SK-N-SH treated with all-trans-retinoic acid at 6 μM for 48 hours (cell line): ENCODE measurements around the gene PLEKHN1.

Experiments
- ATAC-seq: fragments of 200-7000 bp; cut with Tn5 transposase; 3 replicates; pipeline ENCODE4 v1.9.1; 2020; ENCODE audit warnings: mild to moderate bottlenecking, moderate library complexity
- ARNTL ChIP-seq: fragments of 450-650 bp; formaldehyde crosslinking; IDR thresholded peaks from 2 replicates; pipeline ENCODE4 v1.5.0; 2020; ENCODE audit warnings: low read depth, mild to moderate bottlenecking, moderate library complexity, borderline replicate concordance
- BACH2 ChIP-seq: fragments of 250-450 bp; sonication (Bioruptor Pico); IDR thresholded peaks from 2 replicates; pipeline ENCODE4 v1.9.0; 2021; ENCODE audit warnings: mild to moderate bottlenecking, borderline replicate concordance
- CREB5 ChIP-seq: fragments of 250-450 bp; sonication (Bioruptor Pico); IDR thresholded peaks from 2 replicates; pipeline ENCODE4 v1.5.1; 2020; ENCODE audit warnings: low read depth, mild to moderate bottlenecking, moderate library complexity
- CSDC2 ChIP-seq: fragments of 250-450 bp; sonication (Bioruptor Pico); IDR thresholded peaks from 2 replicates; pipeline ENCODE4 v1.5.0; 2020; ENCODE audit warnings: mild to moderate bottlenecking, moderate library complexity
- CSRNP3 ChIP-seq: fragments of 250-450 bp; sonication (Bioruptor Pico); IDR thresholded peaks from 2 replicates; pipeline ENCODE4 v1.5.1; 2021; ENCODE audit warnings: mild to moderate bottlenecking, moderate library complexity
- ESRRG ChIP-seq: fragments of 250-450 bp; sonication (Bioruptor Pico); IDR thresholded peaks from 2 replicates; pipeline ENCODE4 v1.6.1; 2021; ENCODE audit warnings: mild to moderate bottlenecking
- GLIS3 ChIP-seq: fragments of 250-450 bp; sonication (Bioruptor Pico); IDR thresholded peaks from 2 replicates; pipeline ENCODE4 v1.5.0; 2020; ENCODE audit warnings: mild to moderate bottlenecking, moderate library complexity
- ISL1 ChIP-seq: fragments of 250-450 bp; sonication (Bioruptor Pico); IDR thresholded peaks from 2 replicates; pipeline ENCODE4 v2.1.2; 2022; ENCODE audit warnings: mild to moderate bottlenecking, moderate library complexity
- OSR1 ChIP-seq: fragments of 250-450 bp; sonication (Bioruptor Pico); IDR thresholded peaks from 2 replicates; pipeline ENCODE4 v1.8.0; 2022; ENCODE audit warnings: moderate library complexity, mild to moderate bottlenecking, inconsistent platforms
- PATZ1 ChIP-seq: fragments of 250-450 bp; sonication (Bioruptor Pico); IDR thresholded peaks from 2 replicates; pipeline ENCODE4 v1.8.0; 2020; ENCODE audit warnings: mild to moderate bottlenecking, moderate library complexity, borderline replicate concordance
- POU6F1 ChIP-seq: fragments of 250-450 bp; sonication (Bioruptor Pico); IDR thresholded peaks from 2 replicates; pipeline ENCODE4 v1.8.0; 2021; ENCODE audit warnings: low read depth, mild to moderate bottlenecking, moderate library complexity, borderline replicate concordance
- PPARA ChIP-seq: fragments of 250-450 bp; sonication (Bioruptor Pico); IDR thresholded peaks from 2 replicates; pipeline ENCODE4 v1.5.0; 2020; ENCODE audit warnings: mild to moderate bottlenecking, borderline replicate concordance
- RARB ChIP-seq: fragments of 250-450 bp; sonication (Bioruptor Pico); IDR thresholded peaks from 2 replicates; pipeline ENCODE4 v1.8.0; 2021; ENCODE audit warnings: mild to moderate bottlenecking, moderate library complexity
- SNAI2 ChIP-seq: fragments of 250-450 bp; sonication (Bioruptor Pico); IDR thresholded peaks from 2 replicates; pipeline ENCODE4 v1.5.0; 2020; ENCODE audit warnings: mild to moderate bottlenecking, moderate library complexity
- TCF4 ChIP-seq: fragments of 250-450 bp; sonication (Bioruptor Pico); IDR thresholded peaks from 2 replicates; pipeline ENCODE4 v1.8.0; 2021; ENCODE audit warnings: mild to moderate bottlenecking, moderate library complexity, borderline replicate concordance
- TOX ChIP-seq: fragments of 250-450 bp; sonication (Bioruptor Pico); IDR thresholded peaks from 2 replicates; pipeline ENCODE4 v1.8.0; 2021; ENCODE audit warnings: mild to moderate bottlenecking, moderate library complexity, borderline replicate concordance
- TSHZ2 ChIP-seq: fragments of 250-450 bp; sonication (Bioruptor Pico); IDR thresholded peaks from 2 replicates; pipeline ENCODE4 v1.5.0; 2020; ENCODE audit warnings: mild to moderate bottlenecking, moderate library complexity
- ZC3H10 ChIP-seq: fragments of 250-450 bp; sonication (Bioruptor Pico); IDR thresholded peaks from 2 replicates; pipeline ENCODE4 v1.5.1; 2021; ENCODE audit warnings: mild to moderate bottlenecking, moderate library complexity
- ZFP3 ChIP-seq: fragments of 250-450 bp; sonication (Bioruptor Pico); IDR thresholded peaks from 2 replicates; pipeline ENCODE4 v1.5.0; 2020; ENCODE audit warnings: mild to moderate bottlenecking, moderate library complexity
- ZFP30 ChIP-seq: fragments of 450-650 bp; formaldehyde crosslinking; IDR thresholded peaks from 2 replicates; pipeline ENCODE4 v1.5.0; 2022; ENCODE audit warnings: mild to moderate bottlenecking, moderate library complexity
- ZNF565 ChIP-seq: fragments of 450-650 bp; formaldehyde crosslinking; conservative IDR thresholded peaks from 2 replicates; pipeline ENCODE4 v1.5.0; 2020; ENCODE audit warnings: low read depth, mild to moderate bottlenecking, moderate library complexity
- ZNF70 ChIP-seq: fragments of 450-650 bp; formaldehyde crosslinking; IDR thresholded peaks from 2 replicates; pipeline ENCODE4 v1.5.0; 2020; ENCODE audit warnings: mild to moderate bottlenecking, moderate library complexity
- ZNF8 ChIP-seq: fragments of 450-650 bp; formaldehyde crosslinking; IDR thresholded peaks from 2 replicates; pipeline ENCODE4 v1.5.0; 2020; ENCODE audit warnings: mild to moderate bottlenecking, moderate library complexity

The PLEKHN1 gene

GRCh38 chr1:997713-997992, 31.4 kb downstream of the PLEKHN1 start (continued):
- no peak for TF ChIP-seq CREB5 (CRISPR knock-in tag)
- TF ChIP-seq TCF4 (CRISPR knock-in tag), result no peak
- TF ChIP-seq ESRRG (CRISPR knock-in tag), result no peak
- TF ChIP-seq ISL1 (CRISPR knock-in tag), result no peak
- no peak for TF ChIP-seq TOX (CRISPR knock-in tag)
- no peak for TF ChIP-seq CSDC2 (CRISPR knock-in tag)
- no peak for TF ChIP-seq ZFP30 (CRISPR knock-in tag)
- no peak for TF ChIP-seq BACH2 (CRISPR knock-in tag)
- TF ChIP-seq, all 23 proteins: peak for 0

GRCh38 chr1:997993-998744, 31.9 kb downstream of the PLEKHN1 start:
- no peak for ATAC-seq
- TF ChIP-seq OSR1 (CRISPR knock-in tag), result no peak
- TF ChIP-seq TSHZ2 (CRISPR knock-in tag), result no peak
- TF ChIP-seq ZNF70 (CRISPR knock-in tag), result no peak

GRCh38 chr1:998745-998994, 32.4 kb downstream of the PLEKHN1 start:
- no peak for ATAC-seq
- TF ChIP-seq RARB (CRISPR knock-in tag) (no peak), ZNF8 (CRISPR knock-in tag) (no peak), OSR1 (CRISPR knock-in tag) (no peak), ZC3H10 (CRISPR knock-in tag) (no peak)

- no peak for ATAC-seq
- TF ChIP-seq OSR1 (CRISPR knock-in tag), result no peak
- no peak for TF ChIP-seq CREB5 (CRISPR knock-in tag)
- no peak for TF ChIP-seq ZC3H10 (CRISPR knock-in tag)
- TF ChIP-seq ISL1 (CRISPR knock-in tag), result no peak
- TF ChIP-seq BACH2 (CRISPR knock-in tag), result no peak
- TF ChIP-seq ZNF70 (CRISPR knock-in tag), result no peak
- no peak for TF ChIP-seq ZFP30 (CRISPR knock-in tag)
- no peak for TF ChIP-seq GLIS3 (CRISPR knock-in tag)
- no peak for TF ChIP-seq RARB (CRISPR knock-in tag)
- TF ChIP-seq ESRRG (CRISPR knock-in tag), result no peak
- no peak for TF ChIP-seq SNAI2 (CRISPR knock-in tag)
- TF ChIP-seq ARNTL (CRISPR knock-in tag), result no peak
- no peak for TF ChIP-seq CSRNP3 (CRISPR knock-in tag)
- no peak for TF ChIP-seq ZFP3 (CRISPR knock-in tag)
- TF ChIP-seq ZNF8 (CRISPR knock-in tag), result no peak
- no peak for TF ChIP-seq POU6F1 (CRISPR knock-in tag)
- no peak for TF ChIP-seq PPARA (CRISPR knock-in tag)
- no peak for TF ChIP-seq ZNF565 (CRISPR knock-in tag)
- TF ChIP-seq PATZ1 (CRISPR knock-in tag), result no peak
Observed at GRCh38 chr1:998995-999724, 32.9 kb downstream of the PLEKHN1 start.
